Stimulated activated CD8-positive, alpha-beta memory T cell treated with anti-CD3 and anti-CD28 coated beads, Interleukin-7, amount 100 ng/mL, for 24 hours (primary cell): ENCODE measurements around the gene TXNDC17.
"Not testable (repeated sequence)": the region's sequence is repeated elsewhere in the genome, so short reads cannot be mapped to it uniquely, and the experiment has no call there.

Experiments used
- DNase-seq: peaks from one replicate; pipeline ENCODE4 v3.0.0-alpha.2; 2020; ENCODE audit warnings: low read depth

TXNDC17 gene

DNA sequence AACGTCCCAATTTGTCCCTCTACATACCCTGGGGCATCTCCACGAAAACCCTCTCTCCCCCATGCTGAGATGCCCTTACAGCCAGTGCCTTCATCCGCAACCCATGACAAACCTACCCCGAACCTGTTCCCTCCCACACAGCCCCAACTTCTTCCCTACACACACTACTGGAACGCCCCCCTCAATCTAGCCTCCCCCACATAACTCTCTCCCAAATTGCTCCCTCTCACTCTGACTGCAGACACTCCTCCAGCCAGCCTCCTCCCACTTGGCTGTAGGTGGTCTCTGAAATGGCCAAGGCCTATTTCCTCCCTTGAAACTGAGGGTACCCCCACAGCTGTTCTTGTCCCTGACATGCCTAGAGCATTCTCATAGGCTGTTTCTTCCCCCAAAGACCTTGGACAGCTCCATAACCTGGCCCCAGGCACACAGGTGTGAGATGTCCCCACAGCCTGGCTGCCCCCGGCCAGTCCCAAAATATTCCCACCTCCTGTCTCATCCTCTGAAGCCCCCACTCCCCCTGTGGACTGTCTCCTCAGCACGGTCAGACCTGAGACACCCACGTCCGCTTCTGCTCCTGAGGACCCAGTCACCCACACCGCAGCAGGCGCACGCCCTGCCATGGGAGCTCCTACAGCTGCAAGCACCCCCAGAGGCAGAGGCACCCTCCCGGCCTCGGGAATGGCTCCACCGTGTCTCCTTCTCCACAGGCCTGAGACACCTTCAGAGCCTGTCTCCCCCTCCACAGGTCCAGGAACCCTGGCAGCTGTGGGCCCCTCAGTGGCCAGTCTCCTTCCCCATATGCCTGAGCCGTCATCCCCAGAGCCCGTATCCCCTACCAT lies 4.0 kb upstream of the TXNDC17 start:
- no peak for DNase-seq

DNA sequence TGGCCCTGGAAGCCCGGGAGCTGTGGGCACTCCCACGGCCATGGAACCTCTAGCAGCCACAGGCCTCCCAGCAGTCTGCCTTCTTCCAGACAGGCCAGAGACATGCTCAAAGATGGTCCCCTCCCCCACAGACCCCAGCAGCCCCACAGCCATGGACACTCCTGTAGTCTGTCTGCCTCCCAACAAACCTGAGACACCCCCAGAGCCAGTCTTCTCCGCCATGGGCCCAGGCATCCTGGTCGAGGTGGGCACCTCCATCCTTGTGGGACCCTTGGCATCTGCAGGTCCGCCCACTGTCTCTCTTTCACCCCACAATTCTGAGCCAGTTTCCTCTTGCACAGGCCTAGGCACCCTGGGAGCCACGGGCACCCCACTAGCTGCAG lies 3.4 kb upstream of the TXNDC17 start:
- no peak for DNase-seq

DNA sequence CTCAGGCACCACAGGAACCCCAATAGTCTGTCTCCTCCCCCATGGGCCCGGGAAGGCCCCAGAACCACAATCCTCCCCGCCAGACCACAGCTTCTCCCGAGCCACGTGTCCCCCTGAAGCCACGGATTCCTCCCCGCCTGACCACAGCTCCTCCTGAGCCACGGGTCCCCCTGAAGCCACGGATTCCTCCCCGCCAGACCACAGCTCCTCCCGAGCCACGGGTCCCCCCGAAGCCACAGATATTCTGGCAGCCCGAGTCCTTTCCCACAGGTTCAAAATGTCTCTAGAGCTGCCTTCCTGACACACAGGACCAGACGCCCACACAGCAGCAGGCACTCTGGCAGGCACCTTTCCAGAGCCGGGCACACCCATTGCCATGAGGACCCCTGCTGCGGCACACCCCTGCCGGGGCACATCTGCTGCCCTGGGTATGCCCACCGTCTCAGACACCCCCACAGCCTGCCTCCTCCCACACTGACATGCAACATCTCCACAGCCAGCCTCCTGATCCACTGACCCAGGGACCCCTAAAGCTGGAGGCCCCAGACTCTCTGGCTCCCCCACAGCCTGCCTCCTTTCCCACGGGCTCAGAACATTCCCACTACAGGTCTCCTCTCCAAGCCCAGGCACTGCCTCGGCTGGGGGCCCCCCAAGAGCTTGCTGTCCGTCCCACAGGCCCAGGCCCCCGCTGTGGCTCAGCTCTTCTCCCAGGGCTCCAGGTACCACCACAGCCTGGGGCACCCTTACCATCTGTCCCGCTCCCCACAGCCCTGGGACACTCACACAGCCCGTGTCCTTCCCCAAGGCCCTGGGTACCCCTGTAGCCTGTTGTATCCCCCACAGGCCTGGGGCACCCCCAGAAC lies 2.6 kb upstream of the TXNDC17 start:
- no peak for DNase-seq

DNA sequence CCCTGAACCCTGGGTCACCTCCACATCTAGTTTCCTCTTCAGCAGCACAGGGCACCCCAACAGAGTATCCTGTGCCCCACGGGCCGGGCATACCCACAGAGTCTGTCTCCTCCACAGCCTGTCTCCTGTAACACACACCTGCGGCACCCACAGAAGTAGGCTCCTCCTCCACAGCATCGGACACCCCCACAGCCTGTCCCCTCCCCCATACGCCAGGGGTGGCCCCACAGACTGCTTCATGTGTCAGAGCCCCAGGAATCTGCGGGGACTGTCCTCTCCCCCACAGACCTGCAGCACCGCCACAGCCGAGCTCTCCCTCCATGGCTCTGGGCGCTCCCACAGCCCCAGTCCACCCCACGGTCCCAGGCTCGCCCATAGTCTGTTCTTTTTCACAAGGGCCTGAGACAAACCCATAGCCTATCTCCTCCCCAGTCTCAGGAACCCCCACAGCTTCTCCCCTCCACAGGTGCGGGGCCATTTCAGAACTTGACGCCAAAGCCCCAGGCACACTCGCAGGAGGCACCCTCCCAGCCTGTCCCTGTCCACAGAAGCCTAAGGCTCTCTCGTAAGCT lies 1.8 kb upstream of the TXNDC17 start:
- no peak for DNase-seq

DNA sequence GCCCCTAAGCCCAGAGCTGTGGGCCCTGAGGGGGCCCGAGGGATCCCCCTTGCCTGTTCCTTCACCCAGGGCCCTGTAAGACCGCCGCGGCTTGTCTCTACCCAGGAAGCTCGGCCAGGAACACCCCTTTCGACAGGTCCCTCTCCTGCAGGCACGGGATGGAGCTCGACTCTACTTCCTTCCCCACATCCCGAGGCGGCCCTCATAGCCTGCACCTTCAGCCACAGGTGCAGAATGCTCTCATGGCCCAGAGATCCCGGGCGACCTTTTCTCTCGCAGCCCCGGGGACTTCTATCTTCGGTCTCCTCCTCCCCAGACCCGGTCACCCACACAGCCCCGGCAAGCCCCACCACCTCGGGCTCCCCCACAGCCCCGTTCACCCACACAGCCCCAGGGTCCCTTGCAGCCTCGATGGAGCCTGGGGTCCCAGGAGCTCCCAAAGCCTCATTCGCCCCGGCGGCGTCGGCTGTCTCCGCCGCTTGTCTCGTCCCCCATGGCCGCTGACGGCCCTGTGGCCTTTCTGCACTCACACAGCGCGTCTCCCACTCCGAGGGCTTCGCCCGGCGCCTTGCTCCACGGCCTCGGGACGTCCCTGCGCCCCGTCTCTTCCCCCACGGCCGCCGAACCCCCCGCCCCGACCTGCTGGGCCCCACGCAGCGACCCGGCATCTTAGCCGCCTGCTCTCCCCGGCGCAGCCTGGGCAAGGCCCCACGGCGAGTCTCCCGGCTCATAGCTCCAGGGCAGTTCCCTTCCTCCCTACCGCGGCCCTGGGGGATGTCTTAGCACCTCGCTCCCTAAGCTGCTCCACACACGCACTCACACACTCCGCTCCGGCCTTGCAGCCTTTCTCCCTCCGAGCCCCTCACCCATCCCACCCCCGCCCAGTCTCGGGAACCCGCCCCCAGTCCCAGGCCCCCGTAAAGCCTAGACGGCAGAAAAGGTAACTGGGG lies 999 bp upstream of the TXNDC17 start:
- no peak for DNase-seq

DNA sequence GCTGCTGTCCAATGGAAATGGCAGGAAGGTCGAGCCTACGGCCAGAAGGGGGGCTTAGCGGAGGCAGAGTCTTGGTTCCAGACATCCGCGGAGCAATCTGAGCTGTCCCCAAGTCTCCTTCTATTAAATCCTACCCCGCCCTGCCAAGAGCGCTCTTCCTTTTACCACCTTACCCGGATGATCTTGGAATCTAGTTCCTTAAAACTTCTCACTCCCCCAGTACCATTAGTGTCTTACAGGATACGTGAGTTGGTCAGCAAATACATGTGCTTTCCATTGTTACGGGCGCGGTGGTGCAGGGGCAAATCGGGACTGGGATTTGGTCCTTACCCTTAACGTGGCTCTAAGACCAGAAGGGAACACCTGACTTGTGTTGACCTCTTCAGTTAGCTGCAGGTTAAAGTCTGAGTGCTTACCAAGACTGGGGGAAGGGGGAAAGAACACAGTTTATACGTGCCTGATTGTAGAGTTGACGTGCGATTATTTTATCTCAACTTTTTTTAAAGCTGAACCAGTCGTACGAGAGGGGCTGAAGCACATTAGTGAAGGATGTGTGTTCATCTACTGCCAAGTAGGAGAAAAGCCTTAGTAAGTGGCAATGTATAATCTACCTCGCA lies 495 bp downstream of the TXNDC17 start:
- no peak for DNase-seq

DNA sequence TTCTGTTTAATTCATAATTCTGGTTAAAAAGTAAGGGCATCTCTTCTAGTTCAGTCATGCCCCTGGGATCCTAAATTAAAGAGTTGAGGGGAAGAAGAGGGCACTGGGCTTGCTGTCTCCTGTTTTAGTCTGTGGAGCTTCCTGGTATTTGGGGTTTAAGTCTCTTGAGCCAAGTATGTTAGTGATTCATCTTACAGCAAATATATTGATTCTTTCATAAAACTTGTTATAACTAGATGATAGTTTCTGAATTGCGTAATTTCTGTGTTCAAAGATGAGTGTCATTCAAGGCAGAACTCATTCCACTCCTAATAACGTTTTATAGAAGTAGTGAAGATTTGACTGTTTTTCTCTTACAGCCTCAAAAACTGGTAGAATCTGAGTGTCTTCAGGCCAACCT lies 1.7 kb downstream of the TXNDC17 start:
- DNase-seq = no peak

DNA sequence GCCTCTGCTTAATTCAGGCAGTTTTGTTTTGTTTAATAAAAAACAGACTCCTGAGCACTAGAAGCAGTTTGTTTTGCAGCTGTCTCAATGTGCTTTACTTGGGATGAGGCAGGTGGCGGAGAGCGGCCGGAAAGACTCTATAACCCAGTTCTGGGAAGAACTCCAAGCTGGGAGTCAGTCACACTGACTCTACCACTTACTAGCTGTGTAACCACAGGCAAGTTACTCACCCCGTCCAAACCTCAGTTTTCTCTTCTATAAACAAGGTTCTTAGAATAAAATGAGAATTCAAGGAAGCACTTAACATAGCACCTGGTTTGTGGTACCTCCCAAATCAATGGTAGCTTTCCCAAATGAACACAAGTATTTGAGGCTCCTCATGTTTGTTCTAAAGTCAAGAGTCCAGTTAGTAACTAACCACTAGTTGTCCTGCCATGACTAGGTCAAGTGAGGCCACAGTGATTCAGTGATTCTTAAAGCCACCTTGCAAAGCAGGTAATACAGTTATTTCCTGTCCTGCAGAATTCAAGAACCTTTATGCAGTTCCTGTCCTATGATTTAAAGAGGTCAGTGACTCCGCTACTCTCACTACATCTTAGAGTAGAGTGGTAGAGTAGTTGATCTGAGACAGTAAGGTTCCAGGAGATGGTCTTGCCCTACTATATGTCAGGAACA lies 2.7 kb downstream of the TXNDC17 start:
- no peak for DNase-seq

DNA sequence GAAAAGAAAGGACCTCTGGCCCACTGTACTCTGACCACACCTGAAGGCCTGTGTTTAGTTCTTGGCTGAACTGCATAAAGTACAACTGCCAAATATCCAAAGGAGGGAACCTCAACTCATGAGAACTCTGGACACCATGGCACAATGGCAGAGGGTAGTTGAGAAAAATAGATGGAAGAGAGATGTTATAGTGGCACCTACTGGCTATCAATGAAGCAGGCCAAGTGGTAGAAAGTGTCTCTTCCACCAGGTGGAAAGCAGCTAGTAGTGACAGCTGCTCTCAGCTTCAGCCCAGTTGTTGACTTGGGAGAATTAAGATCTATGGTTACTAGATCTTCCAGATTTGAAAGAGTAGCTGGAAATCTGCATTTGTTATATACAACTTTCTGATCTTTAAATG lies 7.3 kb downstream of the TXNDC17 start:
- DNase-seq = no peak

DNA sequence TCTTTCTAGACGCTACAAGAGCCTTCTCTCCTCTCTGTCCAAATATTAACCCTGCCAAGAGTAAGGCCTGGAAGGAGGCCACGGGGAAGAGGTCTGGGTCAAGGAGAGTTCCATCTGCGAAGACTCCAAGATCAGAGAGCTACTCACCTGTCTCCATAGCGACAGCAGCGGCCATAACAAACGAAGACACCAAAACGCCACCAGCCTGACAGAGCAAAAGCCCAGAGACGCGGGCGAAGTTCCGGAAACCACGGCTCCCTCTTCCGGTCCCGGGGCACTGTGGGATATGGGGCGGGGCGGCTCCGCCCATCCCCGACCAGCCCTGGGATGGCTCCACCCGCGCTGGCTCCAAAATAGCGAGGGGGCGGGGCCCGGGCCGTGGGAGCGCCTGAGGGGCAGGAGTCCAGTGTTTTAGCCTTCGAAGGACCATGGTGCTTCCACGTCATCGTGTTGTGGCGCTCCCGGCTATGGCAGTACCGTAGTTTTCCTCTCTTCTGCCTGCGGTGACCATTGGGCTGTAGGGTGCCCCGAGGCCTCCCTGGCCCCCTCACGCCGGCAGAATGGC lies 10.6 kb downstream of the TXNDC17 start, which contains the start of the genes C17orf100 and MED31:
Gene C17orf100 (plus strand): TSS at position 409 of the 565 bp plus-strand sequence. CDS start 152 bp downstream, at position 561.
Gene MED31 (minus strand): TSS at position 252 of the 565 bp plus-strand sequence. CDS start 77 bp downstream, at position 175.
- peak; percentile 93 for DNase-seq

DNA sequence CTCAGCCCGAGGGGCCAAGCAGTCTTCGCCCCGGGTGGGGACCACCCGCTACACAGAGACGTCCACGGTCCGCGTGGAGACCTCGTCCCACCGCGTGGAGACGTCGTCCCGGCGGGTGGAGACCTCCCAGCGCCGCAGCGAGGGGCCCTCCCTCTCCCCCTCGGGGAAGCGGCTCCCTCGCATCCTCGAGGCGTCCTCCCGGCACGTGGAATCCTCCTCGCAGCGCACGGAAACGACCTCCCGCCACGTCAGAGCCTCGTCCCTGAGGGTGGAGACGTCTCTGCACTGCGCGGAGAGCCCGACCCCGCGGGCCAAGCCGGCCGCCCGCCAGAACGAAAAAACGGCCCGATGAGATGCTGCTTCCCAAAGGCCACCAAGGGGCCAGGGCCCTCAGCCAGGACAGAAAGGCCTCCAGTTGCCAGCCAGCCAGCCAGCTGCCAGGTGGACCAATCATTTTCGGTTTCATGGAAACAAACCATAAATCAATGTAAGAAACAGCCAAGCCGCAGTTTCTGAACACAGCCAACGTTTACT lies 11.1 kb downstream of the TXNDC17 start:
- DNase-seq = no peak

DNA sequence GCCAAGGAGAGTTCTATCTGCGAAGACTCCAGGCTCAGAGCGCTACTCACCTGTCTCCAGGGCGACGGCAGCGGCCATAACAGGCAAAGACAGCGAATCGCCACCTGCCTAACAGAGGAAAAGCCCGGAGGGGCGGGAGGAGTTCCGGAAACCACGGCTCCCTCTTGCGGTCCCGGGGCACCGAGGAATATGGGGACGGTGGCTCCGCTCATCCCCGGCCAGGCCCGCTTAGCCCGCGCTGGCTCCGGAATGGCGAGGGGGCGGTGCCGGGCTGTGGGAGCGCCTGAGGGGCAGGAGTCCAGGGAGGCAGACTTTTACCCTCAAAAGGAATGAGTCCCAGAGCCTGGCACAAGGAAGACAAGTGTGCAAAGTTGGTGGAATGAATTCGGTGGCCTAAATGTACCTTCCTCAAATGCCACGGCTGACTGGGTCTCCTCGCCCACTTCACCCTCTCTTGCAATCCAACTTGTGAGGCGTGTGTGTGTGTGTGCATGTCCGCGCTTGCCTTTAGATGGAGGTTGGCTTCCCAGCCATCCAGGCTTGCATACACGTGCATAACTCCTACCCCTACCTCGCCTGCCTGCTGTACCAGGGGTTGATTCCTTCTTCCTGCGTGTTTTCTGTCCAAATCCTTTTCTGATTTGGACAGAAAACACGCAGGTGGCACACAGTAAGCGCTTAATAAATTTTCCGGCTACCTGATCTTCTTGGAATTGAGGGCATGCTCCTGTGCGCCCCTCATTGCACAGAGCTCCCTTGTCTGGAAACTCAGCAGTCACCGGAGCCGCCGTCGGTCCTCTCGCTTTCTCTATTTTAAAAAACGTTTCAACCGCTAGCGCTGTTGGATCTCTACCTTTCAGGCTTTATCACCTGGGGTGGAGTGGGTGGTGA lies 14.2 kb downstream of the TXNDC17 start:
- DNase-seq = no peak

DNA sequence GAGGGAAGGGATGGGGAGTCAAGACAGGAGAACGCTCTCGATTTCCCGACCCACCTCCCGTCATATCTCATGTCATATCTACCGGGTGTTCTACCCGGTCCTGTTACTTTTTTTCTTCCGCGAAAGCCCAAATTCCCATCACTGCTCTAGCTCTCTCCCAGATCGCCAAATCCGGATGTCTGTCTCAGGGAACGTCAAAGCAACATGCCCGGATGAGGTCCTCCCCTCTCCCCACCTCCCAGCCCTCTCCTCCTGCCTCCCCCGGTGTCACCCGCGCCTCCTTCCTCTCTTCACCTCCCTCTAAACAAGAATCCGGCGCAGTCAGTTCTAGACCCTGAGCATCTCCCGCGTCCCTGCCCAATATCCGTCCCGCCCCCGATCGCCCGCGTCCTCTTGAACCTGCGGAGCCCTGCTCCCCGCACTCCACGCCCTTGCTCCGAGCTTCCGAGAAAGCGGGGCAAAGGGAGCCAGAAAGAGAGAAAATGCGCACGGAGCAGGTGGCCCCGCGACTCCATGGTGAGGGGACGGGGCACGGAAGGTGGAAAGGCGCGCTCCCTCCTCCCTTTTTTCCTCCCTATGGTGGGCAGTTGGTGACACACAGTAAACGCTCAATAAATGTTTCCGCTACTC lies 15.0 kb downstream of the TXNDC17 start:
- DNase-seq = not testable (repeated sequence)

DNA sequence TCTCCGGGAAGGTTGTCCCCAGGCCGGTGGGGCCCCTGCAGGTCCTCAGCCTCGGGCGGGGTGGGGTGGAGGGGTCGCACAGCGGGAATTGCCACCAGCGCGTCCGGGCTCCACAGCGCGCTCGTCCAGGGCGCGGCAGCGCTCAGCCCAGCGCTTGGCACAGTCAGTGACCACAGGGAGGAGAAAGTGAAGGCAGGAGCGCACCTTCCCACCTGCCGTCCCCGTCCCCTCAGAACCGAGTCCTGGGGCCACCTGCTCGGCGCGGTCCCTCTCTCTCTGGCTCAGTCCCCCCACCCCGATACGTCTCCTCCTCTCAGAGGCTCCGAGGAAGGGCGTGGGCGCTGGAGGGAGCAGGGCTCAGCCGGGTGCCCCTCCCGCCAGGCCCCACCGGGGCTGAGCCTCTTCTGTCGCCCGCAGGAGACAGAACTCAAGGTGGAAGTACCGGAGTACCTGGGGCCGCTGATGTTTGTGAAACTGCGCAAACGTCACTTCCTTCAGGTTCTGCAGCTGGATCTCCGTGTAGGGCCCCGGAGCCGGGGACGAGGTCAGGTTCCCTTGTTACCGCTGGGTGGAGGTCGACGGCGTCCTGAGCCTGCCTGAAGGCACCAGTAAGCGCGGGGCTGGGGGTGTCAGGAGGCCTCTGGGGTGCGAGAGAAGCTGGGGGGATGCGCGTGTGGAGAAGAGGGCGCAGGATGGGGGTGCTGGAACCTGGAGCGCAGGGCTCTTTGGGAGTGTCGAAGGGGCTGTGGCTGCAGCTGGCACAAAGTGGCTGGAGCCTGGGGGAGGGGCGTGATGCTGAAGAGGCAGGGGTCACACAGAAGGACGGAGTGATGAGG lies 16.2 kb downstream of the TXNDC17 start:
- not testable (repeated sequence) for DNase-seq

DNA sequence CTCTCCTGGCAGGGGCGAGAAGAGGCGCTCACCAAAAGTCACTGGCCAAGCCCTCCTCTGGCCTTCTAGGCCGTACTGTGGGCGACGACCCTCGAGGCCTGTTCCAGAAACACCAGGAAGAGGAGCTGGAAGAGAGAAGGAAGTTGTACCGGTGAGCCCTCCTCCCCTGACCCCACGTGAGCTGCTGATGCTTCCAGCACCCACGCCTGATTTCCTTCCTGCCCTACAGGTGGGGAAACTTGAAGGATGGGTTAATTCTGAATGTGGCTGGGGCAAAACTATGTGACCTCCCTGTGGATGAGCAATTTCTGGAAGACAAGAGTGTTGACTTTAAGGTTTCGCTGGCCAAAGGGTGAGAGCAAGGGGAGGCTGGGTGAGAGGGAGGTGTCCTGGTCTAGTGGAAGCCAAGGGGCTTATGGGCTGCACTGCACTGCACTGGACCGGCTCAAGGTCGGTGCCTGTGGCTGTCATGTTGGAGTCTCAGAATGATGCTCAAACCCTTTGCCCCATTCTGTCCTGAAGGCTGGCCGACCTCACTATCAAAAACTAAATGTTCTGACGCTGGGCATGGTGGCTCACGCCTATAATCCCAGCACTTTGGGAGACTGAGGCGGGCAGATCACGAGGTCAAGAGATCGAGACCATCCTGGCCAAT lies 16.9 kb downstream of the TXNDC17 start:
- no peak for DNase-seq

DNA sequence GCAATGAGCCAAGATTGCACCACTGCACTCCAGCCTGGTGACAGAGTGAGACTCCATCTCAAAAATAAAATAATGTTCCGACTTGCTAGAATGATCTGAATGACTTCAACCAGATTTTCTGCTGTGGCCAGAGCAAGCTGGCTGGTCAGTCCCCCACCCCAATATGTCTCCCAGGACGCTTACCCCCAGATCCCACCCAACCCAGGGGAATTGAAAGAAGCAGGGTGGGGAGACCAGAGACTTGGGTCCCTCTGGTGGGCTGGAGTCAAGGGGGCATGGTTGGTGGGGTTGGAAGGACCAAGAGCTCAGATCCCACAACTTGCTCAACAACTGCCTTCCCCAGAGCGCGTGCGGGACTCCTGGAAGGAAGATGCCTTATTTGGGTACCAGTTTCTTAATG lies 17.6 kb downstream of the TXNDC17 start:
- DNase-seq = not testable (repeated sequence)

DNA sequence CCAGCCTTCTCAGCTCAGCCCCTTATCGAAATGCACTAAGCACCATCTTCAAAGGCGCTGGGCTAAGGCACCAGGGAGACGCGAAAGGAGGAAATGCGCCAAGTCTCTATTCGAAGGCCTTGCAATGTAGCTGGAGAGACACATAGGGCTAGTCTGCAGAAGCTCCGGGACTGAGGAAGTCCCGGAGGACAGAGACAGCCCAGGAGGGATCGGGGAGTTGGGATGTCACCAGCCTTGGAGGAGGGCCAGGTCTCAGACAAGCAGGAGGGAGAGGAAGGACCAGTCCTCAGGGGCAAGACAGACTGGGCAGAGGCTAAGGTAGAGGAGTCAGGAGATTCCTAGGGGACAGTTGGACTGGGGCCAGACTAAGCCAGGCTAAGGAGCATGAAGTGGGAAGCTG lies 19.2 kb downstream of the TXNDC17 start:
- no peak for DNase-seq
